B cell (primary cell): Measurements from ENCODE around the gene TTYH1. TPM values are rescaled to one million over a fixed set of nuclear protein-coding genes. Genes with fewer than 3 reads are reported as not detected.

ENCODE experiments used
- ATAC-seq: fragments of 200-7000 bp; cut with Tn5 transposase; one replicate; pipeline ENCODE4 v1.10.0; 2021; ENCODE audit warnings: low read depth, mild to moderate bottlenecking, moderate number of reproducible peaks, moderate library complexity
- CTCF ChIA-PET: fragments of 350-600 bp; sonication (Branson Sonifier 250); formaldehyde crosslinking; loops from one replicate; lab custom pipeline; 2021; ENCODE audit warnings: antibody characterized with exemption, inconsistent platforms; lab: Charles Lee
- POLR2A ChIA-PET: fragments of 350-600 bp; sonication (Branson Sonifier 250); formaldehyde crosslinking; loops from one replicate; lab custom pipeline; 2021; ENCODE audit warnings: antibody characterized with exemption; lab: Charles Lee
- DNase-seq: peaks from one replicate; pipeline ENCODE4 v3.0.0; 2013
- H2AFZ ChIP-seq: 2 replicates; pipeline ENCODE4 v1.6.1; 2012; ENCODE audit warnings: mild to moderate bottlenecking, low read depth, low read length; ENCODE audit not compliant: insufficient read depth, poor library complexity, severe bottlenecking
- H3K27ac ChIP-seq, 2 donors: 1 replicate in 1 of 2; 2 replicates in 1 of 2; pipeline ENCODE4 v1.5.1; 2012 to 2013; ENCODE audit warnings: low read length in 2 of 2, mild to moderate bottlenecking in 2 of 2, moderate library complexity in 1 of 2
- H3K27me3 ChIP-seq, 4 experiments: fragments of 200-600 bp in 1 of 4; sonication (generic) in 1 of 4; replicated peaks in 1 of 4; 1 replicate in 2 of 4; 2 replicates in 2 of 4; pipeline versions ENCODE4 v1.6.1 to v1.7.0; 2013 to 2016; ENCODE audit warnings: low read length in 3 of 4, mild to moderate bottlenecking in 2 of 4, mixed read lengths in 1 of 4, moderate library complexity in 1 of 4; ENCODE audit not compliant: insufficient read depth in 4 of 4, control insufficient read depth in 3 of 4; ENCODE audit errors: control extremely low read depth in 1 of 4
- H3K36me3 ChIP-seq, 2 experiments: replicated peaks in 1 of 2; 1 replicate in 1 of 2; 2 replicates in 1 of 2; pipeline versions ENCODE4 v1.6.1 to v1.7.1; 2013; ENCODE audit warnings: low read length in 1 of 2; ENCODE audit not compliant: insufficient read depth in 2 of 2, control insufficient read depth in 1 of 2; ENCODE audit errors: control extremely low read depth in 1 of 2, extremely low read depth in 1 of 2
- H3K4me1 ChIP-seq, 2 donors: fragments of 200-600 bp in 1 of 2; sonication (generic) in 1 of 2; 1 replicate in 1 of 2; 2 replicates in 1 of 2; pipeline versions ENCODE4 v1.5.1 to v1.6.1; 2013 to 2017; ENCODE audit warnings: low read length in 2 of 2; ENCODE audit not compliant: control insufficient read depth in 2 of 2, insufficient read depth in 2 of 2
- H3K4me2 ChIP-seq: replicated peaks from 2 replicates; pipeline ENCODE3; 2012; ENCODE audit warnings: mild to moderate bottlenecking, low read depth, low read length; ENCODE audit not compliant: poor library complexity, severe bottlenecking
- H3K4me3 ChIP-seq, 5 experiments: fragments of 200-600 bp in 1 of 5; sonication (generic) in 1 of 5; 1 replicate in 3 of 5; 2 replicates in 2 of 5; pipeline versions ENCODE4 v1.5.1 to v1.7.0; 2011 to 2016; ENCODE audit warnings: low read length in 4 of 5, mild to moderate bottlenecking in 4 of 5, low read depth in 2 of 5, control low read depth in 1 of 5, moderate library complexity in 1 of 5; ENCODE audit not compliant: insufficient read depth in 1 of 5; ENCODE audit errors: control extremely low read depth in 1 of 5, extremely low read depth in 1 of 5
- H3K79me2 ChIP-seq: fragments of 200-600 bp; sonication (generic); one replicate; pipeline ENCODE4 v1.6.0; 2016; ENCODE audit warnings: low read length; ENCODE audit not compliant: control insufficient read depth, insufficient read depth
- H3K9ac ChIP-seq: fragments of 200-600 bp; sonication (generic); 2 replicates; pipeline ENCODE4 v1.6.1; 2017; ENCODE audit warnings: mild to moderate bottlenecking, low read length, moderate library complexity
- H3K9me3 ChIP-seq, 3 donors: one replicate each; pipeline versions ENCODE4 v1.6.1 to v1.7.1; 2013; ENCODE audit warnings: low read length in 2 of 3; ENCODE audit not compliant: control insufficient read depth in 2 of 3, insufficient read depth in 1 of 3; ENCODE audit errors: control extremely low read depth in 1 of 3
- H4K20me1 ChIP-seq: 2 replicates; pipeline ENCODE4 v1.6.0; 2012; ENCODE audit warnings: mild to moderate bottlenecking, low read length; ENCODE audit not compliant: insufficient read depth, control insufficient read depth, poor library complexity, severe bottlenecking
- H3K27ac Mint-ChIP-seq: one replicate; pipeline ENCODE4 v1.8.0; 2021; ENCODE audit warnings: mixed read lengths
- H3K27me3 Mint-ChIP-seq: one replicate; pipeline ENCODE4 v1.8.0; 2021; ENCODE audit warnings: mixed read lengths
- H3K4me1 Mint-ChIP-seq: one replicate; pipeline ENCODE4 v1.8.0; 2021; ENCODE audit warnings: mixed read lengths
- H3K4me3 Mint-ChIP-seq: one replicate; pipeline ENCODE4 v1.8.0; 2021; ENCODE audit warnings: mixed read lengths
- H3K9me3 Mint-ChIP-seq: one replicate; pipeline ENCODE4 v1.8.0; 2022; ENCODE audit warnings: mixed read lengths; ENCODE audit not compliant: insufficient read depth
- EZH2 ChIP-seq: IDR thresholded peaks from 2 replicates; pipeline ENCODE4 v1.6.1; 2012; ENCODE audit warnings: borderline replicate concordance, low read depth, mild to moderate bottlenecking, moderate library complexity, low read length; ENCODE audit not compliant: insufficient read depth, poor library complexity, severe bottlenecking
- WGBS: methylation state at CpG from one replicate; pipeline ENCODE4 v1.1.5; 2013; ENCODE audit warnings: missing lambda C conversion rate; ENCODE audit not compliant: insufficient coverage; 5-methylcytosine and 5-hydroxymethylcytosine counted together
- intact Hi-C: fragments of 100-400 bp; cut with micrococcal nuclease; formaldehyde crosslinking; loops from one replicate; pipeline ENCODE4 v1.10.0; 2022
- polyA plus RNA-seq: library from polyadenylated mRNA; depleted of rRNA; stranded (reverse); fragments of >200 nt; gene quantifications from 2 replicates; pipeline ENCODE4 v1.2.3, GENCODE V29; 2012
- total RNA-seq, 2 donors: library from RNA; stranded (reverse); fragments of 120-200 nt in 1 of 2; gene quantifications; 1 replicate in 1 of 2; 2 replicates in 1 of 2; pipeline versions ENCODE4 v1.2.3 to v1.2.4, GENCODE V29; 2013 to 2022
- TF ChIP-seq, protein P1 (sequence below): fragments of 200-600 bp; IDR thresholded peaks from one replicate; pipeline ENCODE4 v1.8.0; 2022; ENCODE audit warnings: antibody characterized with exemption, mild to moderate bottlenecking

The TTYH1 gene
- total and polyA plus RNA-seq, 2 donors (not counting 1 experiment from before 2014, with no cell fraction given): not detected

DNA sequence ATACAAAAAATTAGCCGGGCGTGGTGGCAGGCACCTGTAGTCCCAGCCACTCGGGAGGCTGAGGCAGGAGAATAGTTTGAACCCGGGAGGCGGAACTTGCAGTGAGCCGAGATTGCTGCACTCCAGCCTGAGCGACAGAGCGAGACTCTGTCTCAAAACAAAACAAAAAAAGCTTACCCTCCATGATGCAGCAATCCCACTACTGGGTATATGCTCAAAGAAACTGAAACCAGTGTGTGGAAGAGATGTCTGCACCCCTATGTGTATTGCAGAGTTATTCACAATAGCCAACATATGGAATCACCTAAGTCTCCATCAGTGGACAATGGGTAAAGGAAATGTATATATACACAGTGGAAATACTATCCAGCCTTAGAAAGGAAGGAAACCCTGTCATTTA lies 19.6 kb upstream of the TTYH1 start:
- H2AFZ ChIP-seq: no peak overlapping the region
- peaks cover 9% of the 10 kb centered on the region for H3K79me2 ChIP-seq
- TF ChIP-seq EZH2: no peak
- TF ChIP-seq, protein P1, sequence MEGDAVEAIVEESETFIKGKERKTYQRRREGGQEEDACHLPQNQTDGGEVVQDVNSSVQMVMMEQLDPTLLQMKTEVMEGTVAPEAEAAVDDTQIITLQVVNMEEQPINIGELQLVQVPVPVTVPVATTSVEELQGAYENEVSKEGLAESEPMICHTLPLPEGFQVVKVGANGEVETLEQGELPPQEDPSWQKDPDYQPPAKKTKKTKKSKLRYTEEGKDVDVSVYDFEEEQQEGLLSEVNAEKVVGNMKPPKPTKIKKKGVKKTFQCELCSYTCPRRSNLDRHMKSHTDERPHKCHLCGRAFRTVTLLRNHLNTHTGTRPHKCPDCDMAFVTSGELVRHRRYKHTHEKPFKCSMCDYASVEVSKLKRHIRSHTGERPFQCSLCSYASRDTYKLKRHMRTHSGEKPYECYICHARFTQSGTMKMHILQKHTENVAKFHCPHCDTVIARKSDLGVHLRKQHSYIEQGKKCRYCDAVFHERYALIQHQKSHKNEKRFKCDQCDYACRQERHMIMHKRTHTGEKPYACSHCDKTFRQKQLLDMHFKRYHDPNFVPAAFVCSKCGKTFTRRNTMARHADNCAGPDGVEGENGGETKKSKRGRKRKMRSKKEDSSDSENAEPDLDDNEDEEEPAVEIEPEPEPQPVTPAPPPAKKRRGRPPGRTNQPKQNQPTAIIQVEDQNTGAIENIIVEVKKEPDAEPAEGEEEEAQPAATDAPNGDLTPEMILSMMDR: no peak
- intact Hi-C loops: no loop called here
- H3K9me3 ChIP-seq: peaks cover 0 to 5% (median 0%) of the 10 kb centered on the region in 3 donors
- H3K27ac Mint-ChIP-seq: no peak overlapping the region
- peaks cover 17% of the 10 kb centered on the region for H3K4me1 Mint-ChIP-seq
- WGBS: 66% methylated on average over 3 of the region's 8 CpGs
- H3K4me3 Mint-ChIP-seq: no peak overlapping the region
- ChIA-PET CTCF (interaction anchor here (10.8 kb wide), 1 partner anchor 73 kb away, joined by 235 read pairs; no protein-coding TSS in a partner anchor), POLR2A (no interaction called here)
- H3K27ac ChIP-seq: no peak overlapping the region
- no peak overlapping the region for H3K4me2 ChIP-seq
- no peaks in the 10 kb centered on the region for H4K20me1 ChIP-seq
- H3K27me3 Mint-ChIP-seq: peaks cover 17% of the 10 kb centered on the region
- no peak overlapping the region for H3K4me3 ChIP-seq
- H3K27me3 ChIP-seq: peaks cover 0 to 7% (median 0%) of the 10 kb centered on the region in 4 experiments
- ATAC-seq (no peak), DNase-seq (no peak)
- no peaks in the 10 kb centered on the region for H3K36me3 ChIP-seq
- H3K9ac ChIP-seq: no peak overlapping the region
- peaks cover 10 to 14% of the 10 kb centered on the region in 2 donors for H3K4me1 ChIP-seq
- H3K9me3 Mint-ChIP-seq: no peaks in the 10 kb centered on the region

DNA sequence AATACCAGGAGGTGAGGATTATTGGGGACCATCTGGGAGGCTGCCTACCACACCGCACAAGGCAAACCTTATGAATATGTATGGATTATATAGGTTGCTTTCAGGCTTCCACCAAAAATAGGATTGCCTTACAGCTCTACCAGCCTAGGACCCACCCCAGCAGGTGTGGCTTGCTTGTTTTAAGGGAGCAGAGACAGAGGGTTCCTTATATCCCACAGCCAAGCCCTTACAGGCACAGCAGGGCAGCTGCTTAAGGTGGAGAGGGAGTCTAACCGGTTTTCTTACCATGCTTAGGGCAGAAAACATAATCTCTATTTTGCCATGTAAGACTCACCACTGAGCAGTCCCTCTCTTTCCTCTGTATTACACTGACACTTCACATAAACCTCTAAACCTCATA lies 16.1 kb upstream of the TTYH1 start:
- H2AFZ ChIP-seq: no peak overlapping the region
- H4K20me1 ChIP-seq: no peaks in the 10 kb centered on the region
- no peak overlapping the region for H3K9ac ChIP-seq
- no peaks in the 10 kb centered on the region for H3K36me3 ChIP-seq
- peaks cover 1% of the 10 kb centered on the region in 2 donors for H3K4me1 ChIP-seq
- peaks cover 0 to 5% (median 0%) of the 10 kb centered on the region in 3 donors for H3K9me3 ChIP-seq
- ChIA-PET CTCF (no interaction called here), POLR2A (no interaction called here)
- DNase-seq (no peak), ATAC-seq (no peak)
- intact Hi-C loops: no loop called here
- no peaks in the 10 kb centered on the region for H3K79me2 ChIP-seq
- H3K4me2 ChIP-seq: no peak overlapping the region
- WGBS: no CpG with 5 or more reads among the region's 2 CpGs
- Mint-ChIP-seq H3K4me1 (peaks cover 5% of the 10 kb centered on the region), H3K27me3 (peaks cover 13% of the 10 kb centered on the region), H3K27ac (no peak overlapping the region), H3K4me3 (no peak overlapping the region), H3K9me3 (no peaks in the 10 kb centered on the region)
- H3K27ac ChIP-seq: no peak overlapping the region
- TF ChIP-seq EZH2: no peak
- TF ChIP-seq, protein P1: no peak
- peaks cover 0 to 7% (median 0%) of the 10 kb centered on the region in 4 experiments for H3K27me3 ChIP-seq
- no peak overlapping the region for H3K4me3 ChIP-seq
